GM23338 (cell line): ENCODE results near the gene CLOCK. TPM values are rescaled to one million over a fixed set of nuclear protein-coding genes. Genes with fewer than 3 reads are reported as not detected.

Source experiments
- ATAC-seq: fragments of 200-7000 bp; cut with Tn5 transposase; 3 replicates; pipeline ENCODE4 v1.9.1; 2020
- DNase-seq: peaks from one replicate; pipeline ENCODE4 v3.0.0-alpha.2; 2015; ENCODE audit warnings: low spot score
- H2AFZ ChIP-seq: fragments of 200-600 bp; sonication (generic); 2 replicates; pipeline ENCODE4 v1.8.0; 2016; ENCODE audit warnings: antibody characterized with exemption, mild to moderate bottlenecking, moderate library complexity
- H3F3A ChIP-seq: fragments of 200-600 bp; sonication (generic); replicated peaks from 2 replicates; pipeline ENCODE4 v1.8.0; 2017; ENCODE audit warnings: antibody characterized with exemption, mixed run types, low read depth
- H3K27ac ChIP-seq: fragments of 200-600 bp; sonication (generic); 2 replicates; pipeline ENCODE4 v1.6.1; 2016; ENCODE audit warnings: low read depth
- H3K27me3 ChIP-seq: fragments of 200-600 bp; sonication (generic); 2 replicates; pipeline ENCODE4 v1.8.0; 2016; ENCODE audit warnings: mild to moderate bottlenecking, mixed run types, moderate library complexity; ENCODE audit not compliant: insufficient read depth
- H3K36me3 ChIP-seq: fragments of 200-600 bp; sonication (generic); 2 replicates; pipeline ENCODE4 v1.8.0; 2016; ENCODE audit warnings: mild to moderate bottlenecking; ENCODE audit not compliant: insufficient read depth
- H3K4me1 ChIP-seq: fragments of 200-600 bp; sonication (generic); 2 replicates; pipeline ENCODE4 v1.8.0; 2016; ENCODE audit warnings: mild to moderate bottlenecking, moderate library complexity; ENCODE audit not compliant: insufficient read depth
- H3K4me2 ChIP-seq: fragments of 200-600 bp; sonication (generic); 2 replicates; pipeline ENCODE4 v1.7.1; 2017; ENCODE audit warnings: mixed run types
- H3K4me3 ChIP-seq: fragments of 200-600 bp; sonication (generic); 2 replicates; pipeline ENCODE4 v1.6.1; 2016; ENCODE audit warnings: mixed run types
- H3K79me2 ChIP-seq: fragments of 200-600 bp; sonication (generic); replicated peaks from 2 replicates; pipeline ENCODE4 v1.8.0; 2017; ENCODE audit warnings: mild to moderate bottlenecking; ENCODE audit not compliant: insufficient read depth
- H3K9me2 ChIP-seq: fragments of 200-600 bp; sonication (generic); 2 replicates; pipeline ENCODE4 v1.8.0; 2017; ENCODE audit not compliant: insufficient read depth
- H4K20me1 ChIP-seq: fragments of 200-600 bp; sonication (generic); replicated peaks from 2 replicates; pipeline ENCODE4 v1.8.0; 2017; ENCODE audit warnings: mild to moderate bottlenecking; ENCODE audit not compliant: insufficient read depth
- H3K27ac Mint-ChIP-seq: 2 replicates; pipeline ENCODE4 v1.8.0; 2020; ENCODE audit warnings: inconsistent platforms, mild to moderate bottlenecking, moderate library complexity, mixed read lengths
- H3K27me3 Mint-ChIP-seq: 3 replicates; pipeline ENCODE4 v1.8.0; 2022; ENCODE audit warnings: low read depth, mild to moderate bottlenecking, moderate library complexity, mixed read lengths, inconsistent platforms; ENCODE audit not compliant: insufficient read depth, poor library complexity
- H3K36me3 Mint-ChIP-seq: 3 replicates; pipeline ENCODE4 v1.8.0; 2021; ENCODE audit warnings: low read depth, mild to moderate bottlenecking, inconsistent platforms, moderate library complexity, mixed read lengths
- H3K4me1 Mint-ChIP-seq: 3 replicates; pipeline ENCODE4 v1.8.0; 2020; ENCODE audit warnings: mild to moderate bottlenecking, inconsistent platforms, mixed read lengths
- H3K4me3 Mint-ChIP-seq: 3 replicates; pipeline ENCODE4 v1.8.0; 2021; ENCODE audit warnings: moderate library complexity, mild to moderate bottlenecking, inconsistent platforms, mixed read lengths
- H3K9me3 Mint-ChIP-seq: 3 replicates; pipeline ENCODE4 v1.8.0; 2020; ENCODE audit warnings: moderate library complexity, mild to moderate bottlenecking, inconsistent platforms, mixed read lengths
- CREB1 ChIP-seq: fragments of 250-450 bp; sonication (Bioruptor Pico); IDR thresholded peaks from 2 replicates; pipeline ENCODE4 v1.5.0; 2020; ENCODE audit warnings: low read depth, mild to moderate bottlenecking, moderate library complexity
- ETS1 ChIP-seq: IDR thresholded peaks from 2 replicates; pipeline ENCODE4 v1.6.1; 2016; ENCODE audit warnings: antibody characterized with exemption
- EZH2 ChIP-seq: fragments of 200-600 bp; sonication (generic); IDR thresholded peaks from one replicate; pipeline ENCODE4 v1.8.0; 2017; ENCODE audit warnings: antibody characterized with exemption, mild to moderate bottlenecking, low read depth; ENCODE audit not compliant: unreplicated experiment
- EZH2phosphoT487 ChIP-seq: fragments of 200-600 bp; sonication (generic); IDR thresholded peaks from one replicate; pipeline ENCODE4 v1.8.1; 2018; ENCODE audit warnings: antibody characterized with exemption; ENCODE audit not compliant: unreplicated experiment
- JUNB ChIP-seq: IDR thresholded peaks from one replicate; pipeline ENCODE4 v1.6.1; 2016; ENCODE audit warnings: antibody characterized with exemption; ENCODE audit not compliant: unreplicated experiment
- POLR2AphosphoS5 ChIP-seq: IDR thresholded peaks from 2 replicates; pipeline ENCODE4 v1.6.1; 2016; ENCODE audit warnings: antibody characterized with exemption, low read depth
- REST ChIP-seq: IDR thresholded peaks from one replicate; pipeline ENCODE4 v1.6.1; 2018; ENCODE audit warnings: antibody characterized with exemption; ENCODE audit not compliant: unreplicated experiment
- ZNF114 ChIP-seq: fragments of 250-450 bp; sonication (Bioruptor Pico); IDR thresholded peaks from 2 replicates; pipeline ENCODE4 v1.5.0; 2020; ENCODE audit warnings: mild to moderate bottlenecking, moderate library complexity
- ZNF331 ChIP-seq: fragments of 250-450 bp; sonication (Bioruptor Pico); IDR thresholded peaks from 2 replicates; pipeline ENCODE4 v1.5.0; 2020; ENCODE audit warnings: low read depth, mild to moderate bottlenecking, moderate library complexity
- polyA plus RNA-seq: library from polyadenylated mRNA; unstranded; fragments of >200 nt; fragmentation: Nextera tagmentation; extraction: Ambion mirVana; gene quantifications from 2 replicates; pipeline ENCODE4 v1.2.1, GENCODE V29; 2016
- total RNA-seq: library from RNA; depleted of rRNA; stranded (reverse); fragments of >200 nt; shearing (Covaris generic); gene quantifications from 2 replicates; pipeline ENCODE4 v1.2.3, GENCODE V29; 2014
- TF ChIP-seq, protein P1 (sequence below): fragments of 250-450 bp; sonication (Bioruptor Pico); IDR thresholded peaks from 2 replicates; pipeline ENCODE4 v1.5.0; 2020; ENCODE audit warnings: mild to moderate bottlenecking, moderate library complexity
- TF ChIP-seq, protein P2 (sequence below), 2 experiments: fragments of 200-600 bp in 1 of 2; sonication (generic) in 1 of 2; conservative IDR thresholded peaks; 2 replicates each; pipeline versions ENCODE4 v1.5.1 to v1.6.1; 2016 to 2017; ENCODE audit warnings: antibody characterized with exemption in 2 of 2, low read depth in 2 of 2, mild to moderate bottlenecking in 2 of 2, moderate library complexity in 1 of 2

Gene CLOCK
- total and polyA plus RNA-seq, 2 experiments from 2014 or later: 17.1 to 28.8 TPM

DNA sequence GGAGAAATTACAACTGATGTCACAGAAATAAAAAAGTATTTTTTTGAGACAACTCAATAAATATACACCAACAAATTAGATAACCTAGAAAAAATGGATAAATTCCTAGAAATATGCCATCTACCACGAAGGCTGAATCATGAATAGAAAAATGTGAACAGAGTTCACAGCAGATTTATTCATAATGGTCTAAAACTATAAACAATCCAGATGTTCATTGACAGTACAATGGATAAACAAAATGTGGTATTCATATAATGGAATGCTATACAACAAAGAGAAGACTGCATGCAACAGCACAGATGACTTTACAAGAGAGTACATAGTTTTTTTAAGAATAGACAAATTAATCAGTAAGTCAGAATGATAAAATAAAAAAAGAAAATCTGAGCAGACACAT, 55.2 kb downstream of the CLOCK start:
- peaks cover 8% of the 10 kb centered on the region; the same call in 2 of the 3 replicates for H3K9me3 Mint-ChIP-seq
- H3F3A ChIP-seq: no peaks in the 10 kb centered on the region
- DNase-seq (no peak), ATAC-seq (no peak)
- no peak overlapping the region for H3K27ac Mint-ChIP-seq
- H3K36me3 ChIP-seq: no peaks in the 10 kb centered on the region; the same call in 1 of the 2 replicates
- H3K27me3 Mint-ChIP-seq: peaks cover 1% of the 10 kb centered on the region
- no peaks in the 10 kb centered on the region for H3K27me3 ChIP-seq
- TF ChIP-seq CREB1: no peak
- no peak for TF ChIP-seq EZH2phosphoT487
- no peak for TF ChIP-seq REST
- TF ChIP-seq, protein P1, sequence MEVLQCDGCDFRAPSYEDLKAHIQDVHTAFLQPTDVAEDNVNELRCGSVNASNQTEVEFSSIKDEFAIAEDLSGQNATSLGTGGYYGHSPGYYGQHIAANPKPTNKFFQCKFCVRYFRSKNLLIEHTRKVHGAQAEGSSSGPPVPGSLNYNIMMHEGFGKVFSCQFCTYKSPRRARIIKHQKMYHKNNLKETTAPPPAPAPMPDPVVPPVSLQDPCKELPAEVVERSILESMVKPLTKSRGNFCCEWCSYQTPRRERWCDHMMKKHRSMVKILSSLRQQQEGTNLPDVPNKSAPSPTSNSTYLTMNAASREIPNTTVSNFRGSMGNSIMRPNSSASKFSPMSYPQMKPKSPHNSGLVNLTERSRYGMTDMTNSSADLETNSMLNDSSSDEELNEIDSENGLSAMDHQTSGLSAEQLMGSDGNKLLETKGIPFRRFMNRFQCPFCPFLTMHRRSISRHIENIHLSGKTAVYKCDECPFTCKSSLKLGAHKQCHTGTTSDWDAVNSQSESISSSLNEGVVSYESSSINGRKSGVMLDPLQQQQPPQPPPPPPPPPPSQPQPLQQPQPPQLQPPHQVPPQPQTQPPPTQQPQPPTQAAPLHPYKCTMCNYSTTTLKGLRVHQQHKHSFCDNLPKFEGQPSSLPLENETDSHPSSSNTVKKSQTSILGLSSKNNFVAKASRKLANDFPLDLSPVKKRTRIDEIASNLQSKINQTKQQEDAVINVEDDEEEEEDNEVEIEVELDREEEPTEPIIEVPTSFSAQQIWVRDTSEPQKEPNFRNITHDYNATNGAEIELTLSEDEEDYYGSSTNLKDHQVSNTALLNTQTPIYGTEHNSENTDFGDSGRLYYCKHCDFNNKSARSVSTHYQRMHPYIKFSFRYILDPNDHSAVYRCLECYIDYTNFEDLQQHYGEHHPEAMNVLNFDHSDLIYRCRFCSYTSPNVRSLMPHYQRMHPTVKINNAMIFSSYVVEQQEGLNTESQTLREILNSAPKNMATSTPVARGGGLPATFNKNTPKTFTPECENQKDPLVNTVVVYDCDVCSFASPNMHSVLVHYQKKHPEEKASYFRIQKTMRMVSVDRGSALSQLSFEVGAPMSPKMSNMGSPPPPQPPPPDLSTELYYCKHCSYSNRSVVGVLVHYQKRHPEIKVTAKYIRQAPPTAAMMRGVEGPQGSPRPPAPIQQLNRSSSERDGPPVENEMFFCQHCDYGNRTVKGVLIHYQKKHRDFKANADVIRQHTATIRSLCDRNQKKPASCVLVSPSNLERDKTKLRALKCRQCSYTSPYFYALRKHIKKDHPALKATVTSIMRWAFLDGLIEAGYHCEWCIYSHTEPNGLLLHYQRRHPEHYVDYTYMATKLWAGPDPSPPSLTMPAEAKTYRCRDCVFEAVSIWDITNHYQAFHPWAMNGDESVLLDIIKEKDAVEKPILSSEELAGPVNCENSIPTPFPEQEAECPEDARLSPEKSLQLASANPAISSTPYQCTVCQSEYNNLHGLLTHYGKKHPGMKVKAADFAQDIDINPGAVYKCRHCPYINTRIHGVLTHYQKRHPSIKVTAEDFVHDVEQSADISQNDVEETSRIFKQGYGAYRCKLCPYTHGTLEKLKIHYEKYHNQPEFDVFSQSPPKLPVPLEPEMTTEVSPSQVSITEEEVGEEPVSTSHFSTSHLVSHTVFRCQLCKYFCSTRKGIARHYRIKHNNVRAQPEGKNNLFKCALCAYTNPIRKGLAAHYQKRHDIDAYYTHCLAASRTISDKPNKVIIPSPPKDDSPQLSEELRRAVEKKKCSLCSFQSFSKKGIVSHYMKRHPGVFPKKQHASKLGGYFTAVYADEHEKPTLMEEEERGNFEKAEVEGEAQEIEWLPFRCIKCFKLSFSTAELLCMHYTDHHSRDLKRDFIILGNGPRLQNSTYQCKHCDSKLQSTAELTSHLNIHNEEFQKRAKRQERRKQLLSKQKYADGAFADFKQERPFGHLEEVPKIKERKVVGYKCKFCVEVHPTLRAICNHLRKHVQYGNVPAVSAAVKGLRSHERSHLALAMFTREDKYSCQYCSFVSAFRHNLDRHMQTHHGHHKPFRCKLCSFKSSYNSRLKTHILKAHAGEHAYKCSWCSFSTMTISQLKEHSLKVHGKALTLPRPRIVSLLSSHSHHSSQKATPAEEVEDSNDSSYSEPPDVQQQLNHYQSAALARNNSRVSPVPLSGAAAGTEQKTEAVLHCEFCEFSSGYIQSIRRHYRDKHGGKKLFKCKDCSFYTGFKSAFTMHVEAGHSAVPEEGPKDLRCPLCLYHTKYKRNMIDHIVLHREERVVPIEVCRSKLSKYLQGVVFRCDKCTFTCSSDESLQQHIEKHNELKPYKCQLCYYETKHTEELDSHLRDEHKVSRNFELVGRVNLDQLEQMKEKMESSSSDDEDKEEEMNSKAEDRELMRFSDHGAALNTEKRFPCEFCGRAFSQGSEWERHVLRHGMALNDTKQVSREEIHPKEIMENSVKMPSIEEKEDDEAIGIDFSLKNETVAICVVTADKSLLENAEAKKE (CRISPR knock-in tag): no peak
- no peak for TF ChIP-seq POLR2AphosphoS5
- TF ChIP-seq ZNF331 (CRISPR knock-in tag): no peak
- TF ChIP-seq, protein P2, sequence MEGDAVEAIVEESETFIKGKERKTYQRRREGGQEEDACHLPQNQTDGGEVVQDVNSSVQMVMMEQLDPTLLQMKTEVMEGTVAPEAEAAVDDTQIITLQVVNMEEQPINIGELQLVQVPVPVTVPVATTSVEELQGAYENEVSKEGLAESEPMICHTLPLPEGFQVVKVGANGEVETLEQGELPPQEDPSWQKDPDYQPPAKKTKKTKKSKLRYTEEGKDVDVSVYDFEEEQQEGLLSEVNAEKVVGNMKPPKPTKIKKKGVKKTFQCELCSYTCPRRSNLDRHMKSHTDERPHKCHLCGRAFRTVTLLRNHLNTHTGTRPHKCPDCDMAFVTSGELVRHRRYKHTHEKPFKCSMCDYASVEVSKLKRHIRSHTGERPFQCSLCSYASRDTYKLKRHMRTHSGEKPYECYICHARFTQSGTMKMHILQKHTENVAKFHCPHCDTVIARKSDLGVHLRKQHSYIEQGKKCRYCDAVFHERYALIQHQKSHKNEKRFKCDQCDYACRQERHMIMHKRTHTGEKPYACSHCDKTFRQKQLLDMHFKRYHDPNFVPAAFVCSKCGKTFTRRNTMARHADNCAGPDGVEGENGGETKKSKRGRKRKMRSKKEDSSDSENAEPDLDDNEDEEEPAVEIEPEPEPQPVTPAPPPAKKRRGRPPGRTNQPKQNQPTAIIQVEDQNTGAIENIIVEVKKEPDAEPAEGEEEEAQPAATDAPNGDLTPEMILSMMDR (conservative IDR thresholded peaks at IDR 0.05; ENCODE audit: low read depth in 2 of 2): no peak
- no peak for TF ChIP-seq EZH2
- no peak for TF ChIP-seq JUNB
- no peak for TF ChIP-seq ETS1
- no peak for TF ChIP-seq ZNF114 (CRISPR knock-in tag)
- H4K20me1 ChIP-seq: no peaks in the 10 kb centered on the region; the same call in 1 of the 2 replicates
- no peaks in the 10 kb centered on the region for H3K9me2 ChIP-seq
- H3K4me3 Mint-ChIP-seq: no peak overlapping the region
- H3K36me3 Mint-ChIP-seq: peaks cover 21% of the 10 kb centered on the region
- no peaks in the 10 kb centered on the region; the same call in 2 of the 3 replicates for H3K4me1 Mint-ChIP-seq
- no peak overlapping the region for H3K4me2 ChIP-seq
- no peaks in the 10 kb centered on the region for H3K4me1 ChIP-seq
- no peak overlapping the region for H3K4me3 ChIP-seq
- H3K79me2 ChIP-seq: peaks cover 65% of the 10 kb centered on the region
- no peak overlapping the region for H3K27ac ChIP-seq
- H2AFZ ChIP-seq: no peak overlapping the region
